ENCODE measurements around the gene ATG13.
"Not testable (repeated sequence)": the region's sequence is repeated elsewhere in the genome, so short reads cannot be mapped to it uniquely, and the experiment has no call there.

ATG13 gene

GRCh38 chr11:46697723-46698122 is 80.4 kb downstream of the ATG13 start:
- DNase-seq (ENCODE audit: low spot score), result no peak

GRCh38 chr11:46698597-46698996 is 81.2 kb downstream of the ATG13 start:
- DNase-seq (ENCODE audit: low spot score), result no peak

- DNase-seq (ENCODE audit: low spot score), result peak; percentile 98
Measured at GRCh38 chr11:46700241-46701077, 83.1 kb downstream of the ATG13 start, which contains the start of the genes ARHGAP1 and ZNF408. ARHGAP1 (minus strand) TSS chr11:46700619; CDS start chr11:46696107, 4,512 bp downstream. ZNF408 (plus strand) TSS chr11:46701031; CDS start chr11:46701048, 17 bp downstream.

- no peak for DNase-seq (ENCODE audit: low spot score)
Measured at GRCh38 chr11:46701078-46701654, 83.8 kb downstream of the ATG13 start.

- no peak for DNase-seq (ENCODE audit: low spot score)
Measured at GRCh38 chr11:46705070-46705688, 87.8 kb downstream of the ATG13 start.

- DNase-seq (ENCODE audit: low spot score), result no peak
Measured at GRCh38 chr11:46706886-46707285, 89.5 kb downstream of the ATG13 start.

GRCh38 chr11:46709351-46709750 is 92.0 kb downstream of the ATG13 start:
- DNase-seq (ENCODE audit: low spot score), result not testable (repeated sequence)

GRCh38 chr11:46710821-46711269 is 93.5 kb downstream of the ATG13 start:
- peak; percentile 87 for DNase-seq (ENCODE audit: low spot score)

- DNase-seq (ENCODE audit: low spot score), result no peak
Measured at GRCh38 chr11:46711303-46711702, 94.0 kb downstream of the ATG13 start.

GRCh38 chr11:46712874-46713576 is 95.7 kb downstream of the ATG13 start:
- DNase-seq (ENCODE audit: low spot score), result no peak

GRCh38 chr11:46717825-46718154 is 100.4 kb downstream of the ATG13 start:
- not testable (repeated sequence) for DNase-seq (ENCODE audit: low spot score)

GRCh38 chr11:46718155-46719019 is 101.0 kb downstream of the ATG13 start:
- no peak for DNase-seq (ENCODE audit: low spot score)

GRCh38 chr11:46719048-46719542 is 101.7 kb downstream of the ATG13 start, which contains the start of gene F2:
F2 (plus strand) TSS chr11:46719213; CDS start chr11:46719236, 23 bp downstream.
- no peak for DNase-seq (ENCODE audit: low spot score)

- DNase-seq (ENCODE audit: low spot score), result no peak
Measured at GRCh38 chr11:46719543-46720218, 102.3 kb downstream of the ATG13 start.

- DNase-seq (ENCODE audit: low spot score), result no peak
Measured at GRCh38 chr11:46721286-46721685, 103.9 kb downstream of the ATG13 start.

GRCh38 chr11:46722566-46723358 is 105.4 kb downstream of the ATG13 start:
- no peak for DNase-seq (ENCODE audit: low spot score)

- no peak for DNase-seq (ENCODE audit: low spot score)
Measured at GRCh38 chr11:46723359-46723680, 106.0 kb downstream of the ATG13 start.

- no peak for DNase-seq (ENCODE audit: low spot score)
Measured at GRCh38 chr11:46724088-46724487, 106.7 kb downstream of the ATG13 start.
